Measurements from ENCODE around the gene NDE1.

NDE1 gene

DNA sequence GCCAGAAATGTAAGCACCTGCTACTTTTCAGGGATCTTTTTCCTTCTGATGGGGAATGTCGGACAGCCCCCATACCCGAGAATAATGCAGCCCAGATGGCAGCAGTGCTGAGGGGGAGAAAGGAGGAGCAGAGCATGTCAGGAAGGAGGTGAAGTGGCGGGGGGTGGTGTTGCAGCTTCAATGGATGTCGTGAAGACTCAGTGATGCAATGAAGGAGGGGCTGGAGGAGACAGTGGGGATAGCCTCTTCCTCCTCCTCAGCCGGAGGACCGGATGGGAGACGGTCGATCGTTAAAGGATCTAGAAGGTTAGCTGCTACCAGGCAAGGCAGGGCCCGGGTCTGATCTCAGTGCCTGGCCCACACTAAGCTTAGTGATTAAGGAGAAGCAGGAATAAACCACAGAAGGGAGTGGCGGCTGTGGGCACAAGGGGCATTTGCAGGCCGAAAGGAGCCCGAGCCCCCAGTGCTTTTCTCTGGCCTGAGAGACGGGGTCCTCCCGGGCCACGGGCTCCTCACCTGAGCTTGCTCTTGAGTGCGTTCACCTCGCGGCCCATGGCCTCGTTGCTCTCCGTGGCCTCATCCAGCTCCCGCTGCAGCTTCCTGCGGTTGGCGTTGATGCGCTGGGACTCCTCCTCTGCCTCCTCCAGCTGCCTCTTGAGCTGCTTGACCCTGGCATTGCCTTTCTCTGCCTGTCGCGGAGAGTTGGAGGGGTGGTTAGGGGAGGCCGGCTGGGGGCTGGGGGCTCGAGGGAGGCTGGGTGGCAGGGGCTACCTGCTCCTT, 64.5 kb downstream of the NDE1 start:
- Histone ChIP-seq H3K27ac (no peak overlapping the region), H3K27me3 (no peaks in the 10 kb centered on the region), H3K4me3 (ENCODE audit: low read depth in 1 of 2, low read length in 1 of 2) (no peak overlapping the region), H3K4me1 (ENCODE audit: control insufficient read depth in 1 of 2, insufficient read depth in 1 of 2, low read depth in 1 of 2, low read length in 1 of 2) (no peaks in the 10 kb centered on the region), H3K9me3 (no peaks in the 10 kb centered on the region), H3K36me3 (peaks cover 86% of the 10 kb centered on the region)
- TF ChIP-seq, protein P1, sequence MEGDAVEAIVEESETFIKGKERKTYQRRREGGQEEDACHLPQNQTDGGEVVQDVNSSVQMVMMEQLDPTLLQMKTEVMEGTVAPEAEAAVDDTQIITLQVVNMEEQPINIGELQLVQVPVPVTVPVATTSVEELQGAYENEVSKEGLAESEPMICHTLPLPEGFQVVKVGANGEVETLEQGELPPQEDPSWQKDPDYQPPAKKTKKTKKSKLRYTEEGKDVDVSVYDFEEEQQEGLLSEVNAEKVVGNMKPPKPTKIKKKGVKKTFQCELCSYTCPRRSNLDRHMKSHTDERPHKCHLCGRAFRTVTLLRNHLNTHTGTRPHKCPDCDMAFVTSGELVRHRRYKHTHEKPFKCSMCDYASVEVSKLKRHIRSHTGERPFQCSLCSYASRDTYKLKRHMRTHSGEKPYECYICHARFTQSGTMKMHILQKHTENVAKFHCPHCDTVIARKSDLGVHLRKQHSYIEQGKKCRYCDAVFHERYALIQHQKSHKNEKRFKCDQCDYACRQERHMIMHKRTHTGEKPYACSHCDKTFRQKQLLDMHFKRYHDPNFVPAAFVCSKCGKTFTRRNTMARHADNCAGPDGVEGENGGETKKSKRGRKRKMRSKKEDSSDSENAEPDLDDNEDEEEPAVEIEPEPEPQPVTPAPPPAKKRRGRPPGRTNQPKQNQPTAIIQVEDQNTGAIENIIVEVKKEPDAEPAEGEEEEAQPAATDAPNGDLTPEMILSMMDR (IDR thresholded peaks at IDR 0.05), result no peak

DNA sequence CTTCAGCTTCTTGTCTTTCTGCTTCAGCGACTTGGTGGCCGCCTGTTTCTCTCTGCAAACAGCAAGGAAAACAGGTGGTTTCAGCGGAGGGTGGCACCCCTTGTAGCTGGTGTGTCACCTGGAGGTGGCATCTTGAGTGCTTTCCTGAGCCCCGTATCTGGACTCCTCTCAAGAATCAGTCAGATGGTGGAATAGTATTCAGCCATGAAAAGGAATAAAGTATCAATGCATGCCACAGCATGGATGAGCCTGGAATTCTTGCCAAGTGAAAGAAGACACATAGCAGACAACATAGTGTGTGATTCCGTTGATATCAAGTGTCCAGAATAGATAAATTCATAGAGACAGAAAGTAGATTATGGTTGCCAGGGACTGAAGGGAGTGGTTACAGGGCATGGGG, 65.2 kb downstream of the NDE1 start:
- no peaks in the 10 kb centered on the region for H3K27me3 ChIP-seq

GRCh38 chr16:15716694-15717447, 66.8 kb downstream of the NDE1 start:
- H3K4me1 ChIP-seq (ENCODE audit: control insufficient read depth in 1 of 2, insufficient read depth in 1 of 2, low read depth in 1 of 2, low read length in 1 of 2), result no peaks in the 10 kb centered on the region
- no peak overlapping the region for H3K27ac ChIP-seq
- TF ChIP-seq, protein P1 (IDR thresholded peaks at IDR 0.05), result no peak
- no peak overlapping the region for H3K4me3 ChIP-seq (ENCODE audit: low read depth in 1 of 2, low read length in 1 of 2)
- H3K9me3 ChIP-seq, result no peaks in the 10 kb centered on the region
- H3K36me3 ChIP-seq, result peaks cover 85% of the 10 kb centered on the region
- H3K27me3 ChIP-seq, result no peaks in the 10 kb centered on the region

More for the DNA sequence above, 65.2 kb downstream of the NDE1 start:
- no peak overlapping the region for H3K4me3 ChIP-seq (ENCODE audit: low read depth in 1 of 2, low read length in 1 of 2)
- TF ChIP-seq, protein P1 (IDR thresholded peaks at IDR 0.05), result no peak
- H3K9me3 ChIP-seq, result no peaks in the 10 kb centered on the region
- peaks cover 86% of the 10 kb centered on the region for H3K36me3 ChIP-seq
- H3K27ac ChIP-seq, result no peak overlapping the region
- H3K4me1 ChIP-seq (ENCODE audit: control insufficient read depth in 1 of 2, insufficient read depth in 1 of 2, low read depth in 1 of 2, low read length in 1 of 2), result no peaks in the 10 kb centered on the region

DNA sequence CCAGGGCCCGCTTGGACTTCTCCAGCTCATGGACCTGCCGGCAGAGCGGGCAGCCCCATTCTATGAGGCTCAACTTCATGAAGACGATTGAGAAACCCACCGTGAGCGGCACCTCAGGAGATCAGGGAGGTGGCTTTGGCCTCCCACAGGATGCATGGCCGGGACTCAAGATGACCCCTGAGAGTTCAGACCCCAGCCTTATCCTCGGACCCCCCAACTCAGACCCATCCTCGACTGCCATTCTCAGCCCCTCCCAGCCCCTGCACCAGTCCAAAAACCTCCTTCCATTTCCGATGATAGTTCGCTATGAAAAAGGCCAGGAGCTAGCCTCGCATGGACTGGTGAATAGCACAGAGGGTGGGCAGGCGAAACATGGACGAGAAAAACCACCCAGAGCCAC, 71.0 kb downstream of the NDE1 start:
- Histone ChIP-seq H3K4me3 (ENCODE audit: low read depth in 1 of 2, low read length in 1 of 2) (no peak overlapping the region), H3K36me3 (peaks cover 99% of the 10 kb centered on the region), H3K27ac (no peak overlapping the region), H3K4me1 (ENCODE audit: control insufficient read depth in 1 of 2, insufficient read depth in 1 of 2, low read depth in 1 of 2, low read length in 1 of 2) (no peaks in the 10 kb centered on the region), H3K9me3 (no peaks in the 10 kb centered on the region), H3K27me3 (no peaks in the 10 kb centered on the region)
- TF ChIP-seq, protein P1 (IDR thresholded peaks at IDR 0.05), result no peak

DNA sequence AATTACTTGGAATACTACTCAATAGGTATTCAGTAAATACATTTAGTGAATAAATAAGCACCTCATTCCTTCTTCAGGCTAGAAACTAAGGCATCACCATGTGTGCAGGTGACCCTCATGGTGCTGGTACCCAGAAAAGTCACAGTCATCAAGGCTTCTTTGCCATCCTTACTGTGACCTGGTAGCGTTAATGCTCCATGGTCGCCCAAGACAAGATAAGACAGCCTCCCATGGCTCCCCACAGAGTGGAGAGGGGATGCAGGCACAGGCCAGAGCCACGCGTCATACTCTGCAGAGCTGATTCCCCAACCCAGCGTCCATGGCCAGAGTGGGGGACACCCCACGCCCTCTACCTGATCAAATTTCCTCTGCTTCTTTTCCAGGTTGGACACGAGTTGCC, 73.8 kb downstream of the NDE1 start:
- H3K27ac ChIP-seq, result no peak overlapping the region
- H3K9me3 ChIP-seq, result no peaks in the 10 kb centered on the region
- no peaks in the 10 kb centered on the region for H3K27me3 ChIP-seq
- TF ChIP-seq, protein P1 (IDR thresholded peaks at IDR 0.05), result no peak
- no peak overlapping the region for H3K4me3 ChIP-seq (ENCODE audit: low read depth in 1 of 2, low read length in 1 of 2)
- peaks cover 97% of the 10 kb centered on the region for H3K36me3 ChIP-seq
- no peaks in the 10 kb centered on the region for H3K4me1 ChIP-seq (ENCODE audit: control insufficient read depth in 1 of 2, insufficient read depth in 1 of 2, low read depth in 1 of 2, low read length in 1 of 2)
